HepG2 (cell line): ENCODE measurements around the gene PPP2R2C. TPM values are rescaled to one million over a fixed set of nuclear protein-coding genes. Genes with fewer than 3 reads are reported as not detected.

Source experiments
- DMAP1 ChIP-seq: IDR thresholded peaks from 2 replicates; pipeline ENCODE4 v1.6.1; 2016
- MIER2 ChIP-seq: IDR thresholded peaks from 2 replicates; pipeline ENCODE4 v1.6.1; 2016; ENCODE audit warnings: missing biosample characterization, missing genetic modification reagents
- ZNF136 ChIP-seq: sonication (generic); formaldehyde crosslinking; IDR thresholded peaks from 2 replicates; pipeline ENCODE4 v1.8.1; 2022; ENCODE audit warnings: low read depth, mild to moderate bottlenecking, moderate library complexity, missing genetic modification reagents
- ZNF224 ChIP-seq: sonication (generic); formaldehyde crosslinking; IDR thresholded peaks from 2 replicates; pipeline ENCODE4 v1.5.0; 2020; ENCODE audit warnings: mild to moderate bottlenecking, missing genetic modification reagents
- ZNF292 ChIP-seq: sonication (generic); formaldehyde crosslinking; IDR thresholded peaks from 2 replicates; pipeline ENCODE4 v1.8.1; 2022; ENCODE audit warnings: mild to moderate bottlenecking, low read depth, missing genetic modification reagents, borderline replicate concordance
- ZNF431 ChIP-seq: sonication (generic); formaldehyde crosslinking; IDR thresholded peaks from 2 replicates; pipeline ENCODE4 v1.9.0; 2022; ENCODE audit warnings: missing genetic modification reagents, low read depth, mild to moderate bottlenecking, borderline replicate concordance
- polyA plus RNA-seq, 8 experiments: library from polyadenylated mRNA; depleted of rRNA in 3 of 8; stranded (reverse) in 7 of 8; unstranded in 1 of 8; fragments of >200 nt; fragmentation: Illumina TruSeq in 4 of 8; extraction: Trizol in 4 of 8; gene quantifications; 2 replicates each; pipeline versions ENCODE4 v1.2.1 to v1.2.3, GENCODE V29; 2011 to 2016; ENCODE audit warnings: low read depth in 4 of 8, missing spikeins in 1 of 8, mixed read lengths in 1 of 8; ENCODE audit not compliant: insufficient read depth in 1 of 8
- total RNA-seq, 5 experiments: library from RNA; depleted of rRNA; stranded (reverse); fragments of >200 nt; fragmentation: Illumina TruSeq; extraction: Trizol; gene quantifications; 2 replicates each; pipeline ENCODE4 v1.2.3, GENCODE V29; 2016; ENCODE audit warnings: low read depth in 1 of 5
- TF ChIP-seq, protein P1 (sequence below): sonication (generic); formaldehyde crosslinking; IDR thresholded peaks from 2 replicates; pipeline ENCODE4 v1.4.0; 2020; ENCODE audit warnings: mild to moderate bottlenecking, missing genetic modification reagents
- TF ChIP-seq, protein P2 (sequence below): IDR thresholded peaks from 2 replicates; pipeline ENCODE4 v1.6.1; 2018; ENCODE audit warnings: missing genetic modification reagents

Gene PPP2R2C
- total and polyA plus RNA-seq, 2 of the 13 experiments (the other 11 are each of a cell fraction or from before 2014, with no cell fraction given): 0.60 to 8.6 TPM

- TF ChIP-seq, protein P1, sequence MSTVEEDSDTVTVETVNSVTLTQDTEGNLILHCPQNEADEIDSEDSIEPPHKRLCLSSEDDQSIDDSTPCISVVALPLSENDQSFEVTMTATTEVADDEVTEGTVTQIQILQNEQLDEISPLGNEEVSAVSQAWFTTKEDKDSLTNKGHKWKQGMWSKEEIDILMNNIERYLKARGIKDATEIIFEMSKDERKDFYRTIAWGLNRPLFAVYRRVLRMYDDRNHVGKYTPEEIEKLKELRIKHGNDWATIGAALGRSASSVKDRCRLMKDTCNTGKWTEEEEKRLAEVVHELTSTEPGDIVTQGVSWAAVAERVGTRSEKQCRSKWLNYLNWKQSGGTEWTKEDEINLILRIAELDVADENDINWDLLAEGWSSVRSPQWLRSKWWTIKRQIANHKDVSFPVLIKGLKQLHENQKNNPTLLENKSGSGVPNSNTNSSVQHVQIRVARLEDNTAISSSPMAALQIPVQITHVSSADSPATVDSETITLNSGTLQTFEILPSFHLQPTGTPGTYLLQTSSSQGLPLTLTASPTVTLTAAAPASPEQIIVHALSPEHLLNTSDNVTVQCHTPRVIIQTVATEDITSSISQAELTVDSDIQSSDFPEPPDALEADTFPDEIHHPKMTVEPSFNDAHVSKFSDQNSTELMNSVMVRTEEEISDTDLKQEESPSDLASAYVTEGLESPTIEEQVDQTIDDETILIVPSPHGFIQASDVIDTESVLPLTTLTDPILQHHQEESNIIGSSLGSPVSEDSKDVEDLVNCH (CRISPR knock-in tag): no peak
- TF ChIP-seq, protein P2, sequence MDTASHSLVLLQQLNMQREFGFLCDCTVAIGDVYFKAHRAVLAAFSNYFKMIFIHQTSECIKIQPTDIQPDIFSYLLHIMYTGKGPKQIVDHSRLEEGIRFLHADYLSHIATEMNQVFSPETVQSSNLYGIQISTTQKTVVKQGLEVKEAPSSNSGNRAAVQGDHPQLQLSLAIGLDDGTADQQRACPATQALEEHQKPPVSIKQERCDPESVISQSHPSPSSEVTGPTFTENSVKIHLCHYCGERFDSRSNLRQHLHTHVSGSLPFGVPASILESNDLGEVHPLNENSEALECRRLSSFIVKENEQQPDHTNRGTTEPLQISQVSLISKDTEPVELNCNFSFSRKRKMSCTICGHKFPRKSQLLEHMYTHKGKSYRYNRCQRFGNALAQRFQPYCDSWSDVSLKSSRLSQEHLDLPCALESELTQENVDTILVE (CRISPR knock-in tag): no peak
- TF ChIP-seq DMAP1: no peak
- TF ChIP-seq ZNF431: peak; percentile 64; the same call in 1 of the 2 replicates
- no peak for TF ChIP-seq ZNF136 (CRISPR knock-in tag)
- TF ChIP-seq ZNF224 (CRISPR knock-in tag): no peak; the same call in 1 of the 2 replicates
- no peak for TF ChIP-seq MIER2 (CRISPR knock-in tag)
- peak; percentile 70; the same call in 1 of the 2 replicates for TF ChIP-seq ZNF292
- TF ChIP-seq, all 625 proteins: peak for 47
Observed at GRCh38 chr4:6329478-6330383, 142.7 kb downstream of the PPP2R2C start (continued).
